Neural progenitor cell (in vitro differentiated cells): Measurements from ENCODE around the gene S100B. TPM values are rescaled to one million over a fixed set of nuclear protein-coding genes. Genes with fewer than 3 reads are reported as not detected.

Experiments used
- DNase-seq: peaks from one replicate; pipeline ENCODE4 v3.0.0-alpha.2; 2016; ENCODE audit warnings: low spot score
- H2AFZ ChIP-seq: fragments of 200-600 bp; sonication (generic); replicated peaks from 2 replicates; pipeline ENCODE4 v1.6.1; 2016; ENCODE audit warnings: antibody characterized with exemption
- H3F3A ChIP-seq: fragments of 200-600 bp; sonication (generic); 2 replicates; pipeline ENCODE4 v1.6.1; 2016; ENCODE audit warnings: antibody characterized with exemption, low read depth
- H3K27ac ChIP-seq: fragments of 200-600 bp; sonication (generic); 2 replicates; pipeline ENCODE4 v1.5.1; 2016; ENCODE audit warnings: mild to moderate bottlenecking
- H3K27me3 ChIP-seq: fragments of 200-600 bp; sonication (generic); 2 replicates; pipeline ENCODE4 v1.6.1; 2016; ENCODE audit warnings: mild to moderate bottlenecking, moderate library complexity
- H3K36me3 ChIP-seq: fragments of 200-600 bp; sonication (generic); 2 replicates; pipeline ENCODE4 v1.5.1; 2016
- H3K4me1 ChIP-seq: fragments of 200-600 bp; sonication (generic); 2 replicates; pipeline ENCODE4 v1.6.1; 2016; ENCODE audit warnings: mixed run types
- H3K4me2 ChIP-seq: fragments of 200-600 bp; sonication (generic); 2 replicates; pipeline ENCODE4 v1.6.1; 2016
- H3K4me3 ChIP-seq: fragments of 200-600 bp; sonication (generic); 2 replicates; pipeline ENCODE4 v1.5.1; 2016
- H3K79me2 ChIP-seq: fragments of 200-600 bp; sonication (generic); 2 replicates; pipeline ENCODE4 v1.6.1; 2016; ENCODE audit warnings: low read depth
- H3K9ac ChIP-seq: fragments of 200-600 bp; sonication (generic); 2 replicates; pipeline ENCODE4 v1.6.1; 2016
- H3K9me3 ChIP-seq: fragments of 200-600 bp; sonication (generic); 2 replicates; pipeline ENCODE4 v1.5.1; 2016; ENCODE audit warnings: low read depth
- H4K20me1 ChIP-seq: fragments of 200-600 bp; sonication (generic); 2 replicates; pipeline ENCODE4 v1.6.1; 2016; ENCODE audit warnings: low read depth
- H3K27ac Mint-ChIP-seq: 3 replicates; pipeline ENCODE4 v1.8.0; 2021; ENCODE audit warnings: mixed read lengths
- H3K27me3 Mint-ChIP-seq: 2 replicates; pipeline ENCODE4 v1.8.0; 2022; ENCODE audit warnings: low read depth, mild to moderate bottlenecking, inconsistent platforms, moderate library complexity, mixed read lengths; ENCODE audit not compliant: insufficient read depth
- H3K36me3 Mint-ChIP-seq: 3 replicates; pipeline ENCODE4 v1.8.0; 2021; ENCODE audit warnings: mixed read lengths
- H3K4me1 Mint-ChIP-seq: 3 replicates; pipeline ENCODE4 v1.8.0; 2021; ENCODE audit warnings: mixed read lengths
- H3K4me3 Mint-ChIP-seq: 3 replicates; pipeline ENCODE4 v1.8.0; 2021; ENCODE audit warnings: mild to moderate bottlenecking, moderate library complexity, mixed read lengths
- H3K9me3 Mint-ChIP-seq: 3 replicates; pipeline ENCODE4 v1.8.0; 2020; ENCODE audit warnings: mixed read lengths
- CTCF ChIP-seq: fragments of 200-600 bp; sonication (generic); IDR thresholded peaks from 2 replicates; pipeline ENCODE4 v1.5.1; 2017; ENCODE audit warnings: antibody characterized with exemption, mild to moderate bottlenecking
- EZH2 ChIP-seq: fragments of 200-600 bp; sonication (generic); IDR thresholded peaks from 2 replicates; pipeline ENCODE4 v1.6.1; 2017; ENCODE audit warnings: antibody characterized with exemption, mild to moderate bottlenecking, moderate library complexity
- EZH2phosphoT487 ChIP-seq: fragments of 200-600 bp; sonication (generic); IDR thresholded peaks from 2 replicates; pipeline ENCODE4 v1.6.1; 2017; ENCODE audit warnings: antibody characterized with exemption
- total RNA-seq: library from RNA; depleted of rRNA; stranded (reverse); fragments of >200 nt; gene quantifications from 2 replicates; pipeline ENCODE4 v1.2.3, GENCODE V29; 2015; ENCODE audit warnings: low replicate concordance

S100B gene
- total RNA-seq, 1 donor from 2014 or later = 0.60 TPM

GRCh38 chr21:46639489-46640386 is 34.9 kb upstream of the S100B start:
- Histone ChIP-seq H3K9me3 (no peaks in the 10 kb centered on the region), H3K4me1 (peaks cover 12% of the 10 kb centered on the region), H3K27me3 (no peaks in the 10 kb centered on the region), H3K27ac (no peak overlapping the region), H3K9ac (no peak overlapping the region), H4K20me1 (peaks cover 20% of the 10 kb centered on the region), H3K36me3 (peaks cover 20% of the 10 kb centered on the region), H3F3A (peaks cover 14% of the 10 kb centered on the region), H2AFZ (no peak overlapping the region), H3K4me2 (no peak overlapping the region), H3K79me2 (peaks cover 42% of the 10 kb centered on the region), H3K4me3 (no peak overlapping the region)
- peak; percentile 34 for TF ChIP-seq CTCF
- TF ChIP-seq EZH2 = no peak
- Mint-ChIP-seq H3K9me3 (no peaks in the 10 kb centered on the region), H3K27ac (no peak overlapping the region), H3K36me3 (peaks cover 38% of the 10 kb centered on the region), H3K4me3 (no peak overlapping the region), H3K27me3 (no peaks in the 10 kb centered on the region), H3K4me1 (peaks cover 35% of the 10 kb centered on the region)
- no peak for DNase-seq

- DNase-seq = no peak
- Mint-ChIP-seq H3K4me3 (peak overlapping the region; percentile 6), H3K36me3 (peaks cover 26% of the 10 kb centered on the region), H3K4me1 (peaks cover 40% of the 10 kb centered on the region), H3K9me3 (no peaks in the 10 kb centered on the region), H3K27me3 (no peaks in the 10 kb centered on the region), H3K27ac (no peak overlapping the region)
- H3K27me3 ChIP-seq = no peaks in the 10 kb centered on the region
- peaks cover 12% of the 10 kb centered on the region for H3K4me1 ChIP-seq
- TF ChIP-seq EZH2 (no peak), EZH2phosphoT487 (no peak), CTCF (no peak)
- no peaks in the 10 kb centered on the region for H3K9me3 ChIP-seq
- H3K27ac ChIP-seq = no peak overlapping the region
- H2AFZ ChIP-seq = no peak overlapping the region
- H3K4me2 ChIP-seq = peak overlapping the region; percentile 1
- H3K9ac ChIP-seq = no peak overlapping the region
- H4K20me1 ChIP-seq = peaks cover 20% of the 10 kb centered on the region
- H3F3A ChIP-seq = peaks cover 17% of the 10 kb centered on the region
- peaks cover 10% of the 10 kb centered on the region for H3K36me3 ChIP-seq
- H3K4me3 ChIP-seq = no peak overlapping the region
- peaks cover 42% of the 10 kb centered on the region for H3K79me2 ChIP-seq
These were observed 33.3 kb upstream of the S100B start for GRCh38 chr21:46637952-46638746.

GRCh38 chr21:46636550-46637285 is 31.8 kb upstream of the S100B start:
- Histone ChIP-seq H3K9me3 (no peaks in the 10 kb centered on the region), H3K36me3 (peaks cover 10% of the 10 kb centered on the region), H3K4me1 (peaks cover 12% of the 10 kb centered on the region), H3K79me2 (peaks cover 42% of the 10 kb centered on the region), H2AFZ (no peak overlapping the region), H3K4me3 (peak overlapping the region; percentile 84), H3F3A (peaks cover 17% of the 10 kb centered on the region), H3K27ac (no peak overlapping the region), H3K9ac (peak overlapping the region; percentile 22), H3K4me2 (peak overlapping the region; percentile 89), H4K20me1 (peaks cover 20% of the 10 kb centered on the region), H3K27me3 (no peaks in the 10 kb centered on the region)
- Mint-ChIP-seq H3K27ac (no peak overlapping the region), H3K27me3 (no peaks in the 10 kb centered on the region), H3K9me3 (no peaks in the 10 kb centered on the region), H3K4me1 (peaks cover 40% of the 10 kb centered on the region), H3K36me3 (peaks cover 22% of the 10 kb centered on the region), H3K4me3 (peak overlapping the region; percentile 93)
- DNase-seq = no peak
- no peak for TF ChIP-seq CTCF
- no peak for TF ChIP-seq EZH2
- TF ChIP-seq EZH2phosphoT487 = no peak
